Astrocyte of the spinal cord (primary cell): ENCODE results near the gene TFF1.

Experiments
- DNase-seq: peaks from one replicate; pipeline ENCODE4 v3.0.0; 2011; ENCODE audit warnings: low read depth, low spot score
- H3K4me3 ChIP-seq: 2 replicates; pipeline ENCODE4 v1.5.1; 2011; ENCODE audit warnings: low read depth, mild to moderate bottlenecking, low read length, moderate library complexity
- CTCF ChIP-seq: IDR thresholded peaks from 2 replicates; pipeline ENCODE4 v1.5.1; 2012; ENCODE audit warnings: low read depth, mild to moderate bottlenecking, low read length, inconsistent platforms
- in situ Hi-C: cut with HindIII; loops from 2 replicates; pipeline ENCODE4 v1.10.0; 2017; ENCODE audit warnings: low sequenced_read_pairs

The TFF1 gene

GRCh38 chr21:42312626-42313104 lies 53.7 kb downstream of the TFF1 start:
- TF ChIP-seq CTCF: no peak
- DNase-seq: no peak
- H3K4me3 ChIP-seq: no peak overlapping the region
- in situ Hi-C loops: no loop called here
